HG03095 (cell line): Measurements from ENCODE around the gene ARRDC2.
"Not testable (repeated sequence)": the region's sequence is repeated elsewhere in the genome, so short reads cannot be mapped to it uniquely, and the experiment has no call there.

ENCODE experiments used
- ATAC-seq: cut with Tn5 transposase; IDR thresholded peaks from one replicate; pipeline ENCODE4 v1.9.1; 2021; ENCODE audit warnings: moderate library complexity; ENCODE audit not compliant: unreplicated experiment

ARRDC2 gene

GRCh38 chr19:18016209-18016910 lies 8.4 kb downstream of the ARRDC2 start:
- no peak for ATAC-seq

GRCh38 chr19:18017275-18018083 lies 9.5 kb downstream of the ARRDC2 start:
- no peak for ATAC-seq

- no peak for ATAC-seq
Measured at GRCh38 chr19:18020212-18021085, 12.5 kb downstream of the ARRDC2 start.

GRCh38 chr19:18021121-18021755 lies 13.3 kb downstream of the ARRDC2 start:
- ATAC-seq, result no peak

DNA sequence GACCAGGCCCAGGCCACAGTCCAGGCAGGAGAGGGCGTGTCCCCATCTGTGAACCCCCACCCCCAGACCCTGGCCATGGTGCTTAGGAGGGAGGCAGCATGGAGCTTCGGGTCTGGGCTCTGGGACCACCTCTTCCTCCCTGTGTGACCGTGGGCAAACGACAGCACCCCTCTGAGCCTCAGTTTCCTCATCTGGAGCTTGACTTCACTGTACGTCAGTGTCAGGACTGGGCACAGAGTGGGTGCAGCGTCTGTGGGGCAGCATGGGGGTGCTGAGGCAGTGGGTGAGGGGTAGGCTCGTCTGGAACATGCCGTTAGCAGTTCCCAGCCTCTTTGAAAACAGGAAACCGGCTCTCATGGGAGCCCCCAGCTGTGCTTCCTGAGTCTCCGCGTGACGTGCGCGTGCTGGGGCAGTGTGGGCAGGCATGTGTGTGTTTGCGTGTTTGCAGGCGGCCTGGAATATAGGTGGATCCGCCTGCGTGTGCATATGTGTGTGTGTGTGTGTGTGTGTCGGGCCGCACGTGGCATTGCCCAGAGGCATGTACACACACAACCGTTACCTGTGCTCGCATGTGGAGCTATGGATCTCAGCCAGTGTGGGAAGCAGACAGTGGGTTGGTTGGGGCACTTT lies 15.8 kb downstream of the ARRDC2 start:
- ATAC-seq, result no peak

GRCh38 chr19:18027151-18027550 lies 19.2 kb downstream of the ARRDC2 start:
- no peak for ATAC-seq

DNA sequence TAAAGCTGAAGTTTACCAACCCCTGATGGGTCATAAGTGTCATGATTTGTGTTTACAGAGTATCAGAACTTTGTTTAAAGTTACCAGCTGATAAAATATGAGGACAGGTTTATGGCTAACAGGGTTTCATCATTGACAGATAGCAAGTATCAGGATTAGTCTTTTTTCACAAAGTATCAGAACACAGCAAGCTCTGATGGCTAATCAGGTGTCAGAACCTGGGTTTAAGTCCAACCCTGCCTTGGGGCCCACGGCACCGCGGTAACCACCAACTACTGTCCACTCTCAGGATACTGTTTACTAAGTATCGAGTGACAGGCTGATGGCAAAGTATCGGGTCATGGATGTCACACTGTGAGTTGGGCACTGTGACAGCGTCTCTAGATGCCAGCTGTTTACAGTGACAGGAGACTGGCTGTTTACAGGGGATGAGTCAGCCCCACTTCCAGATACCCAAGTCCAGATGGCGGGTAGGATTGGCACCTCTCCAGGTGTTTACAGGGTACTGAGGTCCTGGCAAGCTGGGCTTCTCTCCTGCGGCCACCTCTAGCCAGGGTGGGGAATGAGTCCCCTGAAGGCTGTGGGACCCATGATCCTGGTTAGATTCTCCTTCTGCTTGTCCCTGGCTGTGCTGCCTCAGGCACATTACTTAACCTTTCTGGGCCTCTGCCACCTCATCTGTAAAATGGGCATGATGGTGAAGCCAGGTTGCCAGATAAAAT lies 21.8 kb downstream of the ARRDC2 start:
- no peak for ATAC-seq

- ATAC-seq, result not testable (repeated sequence)
Measured at GRCh38 chr19:18031401-18031800, 23.4 kb downstream of the ARRDC2 start.

DNA sequence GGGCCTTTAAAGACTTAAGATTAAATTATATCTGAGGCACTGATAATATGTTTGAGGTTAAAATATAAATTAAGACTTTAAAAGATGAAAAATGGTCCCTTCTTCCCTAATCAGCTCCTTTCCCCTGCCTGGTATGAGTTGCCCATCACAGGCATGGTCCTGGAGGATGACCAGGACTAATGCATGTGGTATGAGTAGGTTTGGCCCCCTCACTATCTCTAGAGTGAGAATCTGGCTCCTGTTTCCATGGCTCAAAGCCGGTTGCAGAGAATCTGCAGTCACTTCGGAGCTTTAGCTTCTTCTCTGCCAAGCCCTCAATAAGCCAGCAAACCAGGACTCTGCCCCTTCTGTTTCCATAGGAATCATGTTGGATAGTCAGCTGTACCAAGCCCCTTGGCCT lies 24.1 kb downstream of the ARRDC2 start:
- ATAC-seq, result not testable (repeated sequence)

DNA sequence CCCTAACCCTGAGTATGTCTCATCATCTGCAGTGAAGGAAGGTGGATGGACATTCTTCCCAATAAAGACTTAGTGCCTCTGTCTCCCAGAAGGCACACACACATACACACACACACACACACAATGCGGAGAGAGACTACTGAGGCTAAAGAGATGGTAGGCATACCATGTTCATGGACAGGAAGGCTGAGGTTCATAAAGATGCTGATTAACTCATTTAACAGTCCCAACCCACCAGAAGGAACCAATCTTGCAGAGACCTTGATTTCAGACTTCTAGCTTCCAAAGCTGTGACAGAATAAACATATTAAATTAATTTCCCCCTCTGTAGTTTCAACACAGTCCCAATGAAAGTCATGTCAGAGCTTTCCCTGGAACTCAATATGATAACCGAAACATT lies 33.1 kb downstream of the ARRDC2 start:
- ATAC-seq, result no peak

GRCh38 chr19:18043676-18044075 lies 35.7 kb downstream of the ARRDC2 start:
- ATAC-seq, result no peak

DNA sequence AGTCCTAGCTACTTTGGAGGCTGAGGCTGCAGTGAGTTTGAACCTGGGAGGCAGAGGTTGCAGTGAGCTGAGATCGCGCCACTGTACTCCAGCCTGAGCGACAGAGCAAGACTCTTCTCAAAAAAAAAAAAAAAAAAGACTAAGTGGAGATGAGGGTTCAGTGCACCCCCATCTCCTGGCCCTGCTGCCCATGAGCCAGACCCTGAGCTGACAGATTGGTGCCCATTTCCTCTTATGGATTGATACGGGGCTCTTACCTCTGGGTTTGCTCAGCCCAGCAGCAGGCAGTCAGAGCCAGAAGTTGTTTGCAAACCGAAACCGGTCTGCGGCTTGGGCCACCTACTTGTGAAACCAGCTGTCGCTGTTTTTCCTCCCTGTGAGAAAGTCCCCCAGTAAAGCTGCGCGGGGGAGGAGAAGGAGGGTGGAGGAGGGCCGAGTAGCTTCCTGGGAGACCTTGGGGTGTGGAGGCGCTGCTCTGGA lies 36.9 kb downstream of the ARRDC2 start:
- peak; percentile 86 for ATAC-seq

GRCh38 chr19:18045307-18046050 lies 37.5 kb downstream of the ARRDC2 start:
- ATAC-seq, result no peak

DNA sequence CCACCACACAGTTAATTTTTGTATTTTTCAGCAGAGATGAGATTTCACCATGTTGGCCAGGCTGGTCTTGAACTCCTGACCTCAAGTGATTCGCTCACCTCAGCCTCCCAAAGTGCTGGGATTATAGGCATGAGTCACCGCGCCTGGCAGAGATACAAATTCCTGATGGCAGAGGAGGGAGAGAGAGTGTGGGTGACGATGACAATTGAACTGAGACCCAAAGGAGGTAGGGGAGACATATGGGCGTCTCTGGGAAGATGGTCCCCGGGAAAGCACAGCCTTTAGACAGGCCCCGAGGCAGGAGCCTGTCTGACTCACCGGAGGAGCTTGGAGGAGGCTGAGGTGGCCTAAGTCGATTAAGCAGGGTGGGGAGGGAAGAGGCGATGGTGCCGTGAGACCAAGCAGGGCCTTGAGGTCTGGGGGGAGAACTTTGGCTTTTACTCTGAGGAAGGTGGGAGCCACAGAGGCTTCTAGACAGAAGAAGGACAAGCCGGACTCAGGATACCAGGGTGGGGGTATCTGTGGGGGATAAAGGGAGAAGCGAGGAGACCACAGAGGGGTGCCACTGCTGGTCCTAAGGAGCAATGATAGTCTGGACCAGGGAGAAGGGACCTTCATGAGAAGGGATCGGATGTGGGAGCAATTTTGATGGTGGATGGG lies 38.2 kb downstream of the ARRDC2 start:
- ATAC-seq, result no peak

GRCh38 chr19:18049385-18049784 lies 41.4 kb downstream of the ARRDC2 start:
- ATAC-seq, result no peak

DNA sequence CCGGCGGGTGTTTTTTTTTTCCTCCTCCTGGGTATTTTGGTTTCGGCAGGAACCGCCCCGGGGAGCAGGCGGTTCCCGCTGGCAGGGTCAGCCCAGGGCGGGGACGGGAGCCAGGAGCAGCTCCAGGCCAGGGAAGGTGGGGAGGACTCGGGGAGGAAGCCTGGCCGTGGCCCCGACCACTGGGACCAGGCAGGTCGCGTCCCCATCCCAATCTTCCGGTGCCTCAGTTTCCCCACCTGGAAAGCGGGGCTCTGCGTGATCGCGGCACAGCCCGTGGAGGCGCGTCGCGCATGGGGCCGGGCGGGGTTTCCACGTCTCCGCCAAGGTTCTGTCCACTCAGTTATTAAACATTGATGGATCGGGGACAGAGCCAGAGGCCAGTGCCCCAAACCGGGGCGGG lies 43.9 kb downstream of the ARRDC2 start:
- no peak for ATAC-seq

DNA sequence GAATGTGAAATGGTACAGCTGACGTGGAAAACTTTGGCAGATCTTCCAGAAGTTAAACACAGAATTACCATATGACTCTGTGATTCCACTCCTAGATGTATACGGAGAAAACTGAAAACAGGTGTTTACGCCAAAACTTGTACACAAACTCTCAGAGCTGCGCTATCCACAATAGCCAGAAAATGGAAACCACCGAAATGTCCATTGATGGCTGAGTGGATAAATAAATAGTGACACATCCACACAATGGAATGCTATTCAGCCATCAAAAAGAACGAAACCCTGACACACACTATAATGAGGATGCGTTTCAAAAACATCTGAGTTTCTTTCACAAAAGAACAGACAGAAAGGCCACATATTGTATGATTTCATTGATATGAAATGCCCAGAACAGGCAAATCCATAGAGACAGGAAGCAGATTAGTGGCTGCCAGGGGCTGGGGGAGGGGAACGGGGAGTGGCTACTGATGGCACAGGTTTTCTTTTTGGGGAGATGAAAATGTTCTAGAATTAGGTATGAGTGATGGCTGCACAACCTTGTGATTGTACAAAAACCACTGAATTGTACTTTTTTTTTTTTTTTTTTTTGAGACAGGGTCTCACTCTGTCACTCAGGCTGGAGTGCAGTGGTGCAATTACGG lies 45.7 kb downstream of the ARRDC2 start:
- ATAC-seq, result no peak

DNA sequence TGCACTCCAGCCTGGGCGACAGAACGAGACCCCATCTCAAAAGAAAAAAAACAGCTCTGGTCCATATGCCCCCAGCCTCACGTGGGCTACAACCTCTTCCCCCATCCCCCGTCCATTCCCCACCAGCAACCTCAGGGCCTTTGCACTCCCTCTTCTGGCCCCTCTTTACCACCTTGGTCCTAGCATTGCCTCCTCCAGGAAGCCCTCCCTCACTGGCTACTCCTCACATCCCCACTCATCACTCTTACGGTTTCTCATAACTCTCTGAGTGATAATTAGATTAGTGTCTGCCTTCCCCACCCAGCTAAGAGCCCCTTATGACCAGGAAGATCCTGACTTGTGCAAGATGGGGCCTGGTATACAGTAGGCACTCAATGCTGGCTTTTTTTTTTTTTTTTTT lies 48.0 kb downstream of the ARRDC2 start:
- no peak for ATAC-seq
